ENCODE results near the gene SLC12A6.

GRCh38 chr15:34370129-34370528 is 32.5 kb upstream of the SLC12A6 start:
- no peak for TF ChIP-seq EZH2 (IDR thresholded peaks at IDR 0.05)
- no peak for TF ChIP-seq POLR2AphosphoS5 (IDR thresholded peaks at IDR 0.05; ENCODE audit: borderline replicate concordance, low read depth, low read length)
- TF ChIP-seq FOXP2 (optimal IDR thresholded peaks at IDR 0.05; ENCODE audit: control extremely low read depth, extremely low read length, insufficient read depth) = no peak

Measured in SK-N-MC (cell line).